T-helper 22 cell (primary cell): ENCODE results near the gene FBXL5.

Source experiments
- DNase-seq: peaks from one replicate; pipeline ENCODE4 v3.0.0-alpha.2; 2020; ENCODE audit warnings: low read depth

Gene FBXL5

GRCh38 chr4:15558561-15558960, 96.6 kb downstream of the FBXL5 start:
- no peak for DNase-seq

DNA sequence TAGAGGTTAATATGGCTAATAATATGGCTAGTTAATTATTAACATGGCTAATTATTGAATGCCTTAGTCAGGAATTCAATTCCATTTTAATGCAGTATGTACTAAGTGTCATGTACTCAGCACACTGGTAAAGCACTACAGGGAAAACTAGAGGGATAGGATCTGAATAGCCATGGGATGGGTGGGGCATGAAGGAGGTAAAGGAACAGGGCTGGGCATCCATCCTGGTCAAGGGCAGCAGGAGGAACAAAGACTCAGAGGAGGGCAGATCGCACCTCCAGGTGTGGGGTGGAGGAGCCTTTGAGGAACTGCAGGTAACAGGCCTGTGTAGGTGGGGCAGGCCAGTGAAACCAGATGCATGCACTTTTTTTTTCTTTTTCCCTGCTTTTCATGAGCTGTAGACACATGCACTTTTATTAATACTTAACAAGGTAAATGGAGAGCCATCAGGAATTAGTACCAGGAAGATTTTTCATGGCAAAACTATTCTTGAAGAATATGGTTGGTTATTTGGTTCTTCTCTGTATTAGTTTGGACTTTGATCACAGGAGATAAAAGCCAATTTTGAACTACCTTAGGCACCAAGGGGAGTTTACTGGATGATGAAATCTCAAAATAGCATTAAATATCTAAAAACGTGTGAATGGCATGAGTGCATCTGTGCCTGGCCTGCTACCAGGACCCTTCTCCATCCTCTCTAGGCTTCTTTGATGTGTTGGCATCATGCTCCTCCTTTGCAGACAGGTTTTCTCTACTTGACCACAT, 97.2 kb downstream of the FBXL5 start:
- no peak for DNase-seq

- DNase-seq: no peak
Measured at GRCh38 chr4:15556511-15557092, 98.6 kb downstream of the FBXL5 start.
